ENCODE data around the gene CYBA.

- TF ChIP-seq POLR2A (IDR thresholded peaks at IDR 0.05; ENCODE audit: low read length) (no peak), GATA1 (IDR thresholded peaks at IDR 0.05; ENCODE audit: low read depth, low read length) (no peak)
These were observed 26.4 kb downstream of the CYBA start for GRCh38 chr16:88624481-88624880.
